ENCODE measurements around the gene TIMM23B. TPM values are rescaled to one million over a fixed set of nuclear protein-coding genes. Genes with fewer than 3 reads are reported as not detected.
"Not testable (repeated sequence)": the region's sequence is repeated elsewhere in the genome, so short reads cannot be mapped to it uniquely, and the experiment has no call there.

Gene TIMM23B
- total RNA-seq, 1 donor from 2014 or later: 22.5 TPM

DNA sequence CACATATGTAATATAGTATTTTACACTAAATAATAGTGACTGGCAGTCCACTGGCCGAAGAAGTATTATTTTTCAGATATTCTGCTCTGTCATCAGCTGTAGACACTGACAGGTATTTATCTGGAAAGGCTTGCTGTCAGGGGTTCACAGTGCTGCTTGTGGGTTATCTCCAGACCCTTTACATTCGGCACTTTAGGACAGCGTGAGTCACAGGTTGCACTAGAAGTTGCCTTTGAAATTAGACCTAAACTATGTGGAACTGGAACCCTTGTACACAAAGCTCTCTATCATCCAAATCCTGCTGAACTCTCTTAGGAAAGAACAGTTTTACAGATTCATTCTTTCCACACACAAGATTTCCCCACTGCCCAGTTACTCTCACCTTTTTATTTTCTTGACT, 30.2 kb downstream of the TIMM23B start:
- DNase-seq (ENCODE audit: extremely low read depth, low read depth, low spot score): not testable (repeated sequence)

- DNase-seq (ENCODE audit: extremely low read depth, low read depth, low spot score): not testable (repeated sequence)
Observed at GRCh38 chr10:49977756-49978155, 35.9 kb downstream of the TIMM23B start.

DNA sequence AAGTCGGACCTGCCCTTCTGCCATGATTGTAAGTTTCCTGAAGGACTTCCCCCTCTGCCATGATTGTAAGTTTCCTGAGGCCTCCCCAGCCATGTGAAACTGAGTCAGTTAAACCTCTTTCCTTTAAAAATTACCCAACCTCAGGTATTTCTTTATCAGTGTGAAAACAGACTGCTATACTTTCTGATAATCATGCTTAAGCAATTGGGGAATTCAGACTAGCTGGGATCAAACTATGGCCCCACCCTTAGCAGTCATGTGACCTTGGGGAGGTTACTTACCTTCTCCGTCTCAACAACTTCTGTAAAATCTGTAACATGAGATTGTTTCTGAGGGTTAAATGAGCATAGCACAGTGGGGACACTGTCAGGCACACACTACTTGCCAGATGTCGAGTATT, 45.4 kb downstream of the TIMM23B start:
- DNase-seq (ENCODE audit: extremely low read depth, low read depth, low spot score): not testable (repeated sequence)

GRCh38 chr10:49988376-49988775, 46.5 kb downstream of the TIMM23B start, which contains the start of gene AGAP6:
Gene AGAP6, plus strand, starts transcription at chr10:49988406. Its CDS starts 310 bp downstream, at chr10:49988716.
- not testable (repeated sequence) for DNase-seq (ENCODE audit: extremely low read depth, low read depth, low spot score)

DNA sequence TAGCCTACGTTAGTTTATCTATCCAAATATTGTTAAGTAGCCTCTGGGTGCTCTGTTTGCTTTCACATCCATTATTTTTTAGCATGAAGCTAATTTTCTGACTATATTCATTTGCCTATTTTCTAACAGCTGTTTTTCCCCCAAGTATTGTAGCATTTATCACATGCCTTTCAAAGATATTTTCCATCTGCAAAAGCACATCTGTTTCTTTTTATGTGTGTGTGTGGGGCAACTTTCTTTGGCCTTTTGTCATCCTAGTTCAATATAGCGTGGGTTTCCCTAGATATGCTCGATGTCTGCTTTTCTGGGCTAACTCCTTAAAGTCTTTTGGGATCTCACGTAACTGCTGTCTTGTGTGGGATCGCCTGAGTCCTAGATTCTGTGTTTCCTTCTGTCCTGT, 53.5 kb downstream of the TIMM23B start:
- not testable (repeated sequence) for DNase-seq (ENCODE audit: extremely low read depth, low read depth, low spot score)

- DNase-seq (ENCODE audit: extremely low read depth, low read depth, low spot score): not testable (repeated sequence)
Observed at GRCh38 chr10:50014024-50014423, 72.2 kb downstream of the TIMM23B start.

DNA sequence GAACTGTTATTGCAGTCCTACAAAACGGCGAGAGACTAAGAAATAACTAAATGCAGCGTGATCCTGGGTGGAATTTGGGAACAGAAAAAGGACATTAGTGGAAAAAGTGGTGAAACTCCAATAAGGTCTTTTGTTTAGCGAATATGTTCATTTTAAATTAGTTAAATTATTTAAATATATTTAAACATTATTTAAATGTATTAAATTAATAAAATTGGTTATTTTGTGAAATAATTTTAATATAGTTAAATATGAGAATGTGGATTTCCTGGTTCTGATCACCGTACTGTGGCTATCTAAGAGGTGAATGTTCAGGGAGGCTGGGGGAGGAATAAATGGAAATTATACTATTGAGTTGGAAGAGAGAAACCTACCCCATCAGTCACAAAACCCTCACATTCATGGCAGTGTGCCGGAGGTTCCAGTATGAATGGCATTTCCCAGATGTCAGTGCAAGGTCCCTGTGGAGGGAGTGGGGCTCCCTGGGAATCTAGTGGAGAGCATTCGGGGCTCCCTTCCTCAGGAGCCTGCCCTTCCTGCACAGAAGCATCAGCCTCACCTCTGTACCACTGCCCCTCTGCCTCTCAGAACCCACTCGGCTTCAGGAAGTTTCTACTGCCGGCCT, 73.9 kb downstream of the TIMM23B start:
- not testable (repeated sequence) for DNase-seq (ENCODE audit: extremely low read depth, low read depth, low spot score)

- DNase-seq (ENCODE audit: extremely low read depth, low read depth, low spot score): not testable (repeated sequence)
Observed at GRCh38 chr10:50016926-50017325, 75.1 kb downstream of the TIMM23B start.

- DNase-seq (ENCODE audit: extremely low read depth, low read depth, low spot score): not testable (repeated sequence)
Observed at GRCh38 chr10:50017646-50018045, 75.8 kb downstream of the TIMM23B start.

- not testable (repeated sequence) for DNase-seq (ENCODE audit: extremely low read depth, low read depth, low spot score)
Observed at GRCh38 chr10:50019279-50019678, 77.4 kb downstream of the TIMM23B start.

DNA sequence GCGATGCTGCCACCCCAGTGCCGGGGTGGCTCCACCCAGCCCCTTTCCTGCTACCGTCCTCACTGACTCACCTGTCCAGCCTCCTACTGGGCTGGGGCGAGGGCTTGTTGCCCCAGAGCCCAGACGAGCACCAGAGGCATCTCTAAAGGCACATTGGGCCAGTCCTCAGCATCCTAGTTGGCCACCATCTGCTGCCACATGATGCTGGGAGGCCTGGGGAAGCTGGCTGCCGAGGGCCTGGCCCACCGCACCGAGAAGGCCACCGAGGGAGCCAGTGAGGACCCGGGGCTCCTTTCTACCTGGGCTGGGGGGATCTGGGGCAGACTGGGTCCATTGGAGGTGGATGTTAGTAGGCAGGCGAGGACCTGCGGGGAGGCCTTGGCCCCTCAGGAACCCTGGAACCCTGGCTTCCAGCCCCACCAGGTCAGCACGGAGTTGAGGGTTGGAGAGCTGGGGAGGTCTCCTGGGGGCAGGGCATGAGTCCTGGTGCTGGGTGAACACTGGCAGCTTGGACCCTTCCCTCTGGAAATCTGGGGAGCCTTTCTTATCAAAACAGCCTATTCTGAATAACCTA, 78.7 kb downstream of the TIMM23B start:
- DNase-seq (ENCODE audit: extremely low read depth, low read depth, low spot score): not testable (repeated sequence)

DNA sequence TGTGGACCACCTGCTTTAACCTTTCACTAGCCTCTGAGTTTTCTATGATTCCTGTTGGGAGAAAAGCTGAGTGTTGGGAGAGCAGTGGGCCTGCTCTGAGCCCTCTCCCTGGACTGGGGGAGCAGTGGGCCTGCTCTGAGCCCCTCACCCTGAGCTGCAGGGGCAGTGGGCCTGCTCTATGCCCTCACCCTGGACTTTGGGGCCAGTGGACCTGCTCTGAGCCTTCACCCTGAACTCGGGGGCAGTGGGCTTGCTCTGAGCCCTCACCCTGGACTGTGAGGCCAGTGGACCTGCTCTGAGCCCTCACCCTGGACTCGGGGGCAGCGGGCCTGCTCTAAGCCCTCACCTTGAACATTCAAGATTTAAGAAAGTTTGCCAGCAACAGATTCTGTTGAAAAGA, 79.8 kb downstream of the TIMM23B start:
- no peak for DNase-seq (ENCODE audit: extremely low read depth, low read depth, low spot score)

Other genes starting within 250 kb of the TIMM23B start
- 0.58 TPM in 1 of 2 replicates, not detected in the other for gene OGDHL, start 179.7 kb upstream of the TIMM23B start, total RNA-seq
- gene PARG, start within 50 bp of the TIMM23B start, total RNA-seq: 16.9 and 22.0 TPM in 2 replicates
- gene AGAP6, start 46.4 kb downstream of the TIMM23B start, total RNA-seq: 4.8 and 13.2 TPM in 2 replicates
- gene WASHC2A, start 125.9 kb downstream of the TIMM23B start, total RNA-seq: 49.3 and 51.0 TPM in 2 replicates